ENCODE results near the gene LTA4H. TPM values are rescaled to one million over a fixed set of nuclear protein-coding genes. Genes with fewer than 3 reads are reported as not detected.

The LTA4H gene
- total RNA-seq, 1 donor from 2014 or later, result 27.6 TPM

- no peak for TF ChIP-seq CTCF (IDR thresholded peaks at IDR 0.05; ENCODE audit: partially characterized antibody, unreplicated experiment)
- H3K4me1 Mint-ChIP-seq (ENCODE audit: low read depth, unreplicated experiment), result peaks cover 4% of the 10 kb centered on the region
Observed at GRCh38 chr12:96060041-96060440, 24.7 kb upstream of the LTA4H start.

GRCh38 chr12:96057986-96058553, 22.7 kb upstream of the LTA4H start:
- peaks cover 2% of the 10 kb centered on the region for H3K4me1 Mint-ChIP-seq (ENCODE audit: low read depth, unreplicated experiment)
- peaks cover 3% of the 10 kb centered on the region for H3K27me3 Mint-ChIP-seq (ENCODE audit: unreplicated experiment)
- TF ChIP-seq CTCF (IDR thresholded peaks at IDR 0.05; ENCODE audit: partially characterized antibody, unreplicated experiment), result no peak
- H3K36me3 Mint-ChIP-seq (ENCODE audit: unreplicated experiment), result no peaks in the 10 kb centered on the region
- H3K27ac Mint-ChIP-seq (ENCODE audit: unreplicated experiment), result no peak overlapping the region
- no peak for DNase-seq
- H3K4me3 Mint-ChIP-seq (ENCODE audit: unreplicated experiment), result no peak overlapping the region
- H3K9me3 Mint-ChIP-seq (ENCODE audit: unreplicated experiment), result peaks cover 5% of the 10 kb centered on the region

More at GRCh38 chr12:96060041-96060440, 24.7 kb upstream of the LTA4H start:
- Mint-ChIP-seq H3K27me3 (ENCODE audit: unreplicated experiment) (peaks cover 3% of the 10 kb centered on the region), H3K9me3 (ENCODE audit: unreplicated experiment) (peaks cover 6% of the 10 kb centered on the region), H3K36me3 (ENCODE audit: unreplicated experiment) (no peaks in the 10 kb centered on the region), H3K4me3 (ENCODE audit: unreplicated experiment) (no peak overlapping the region), H3K27ac (ENCODE audit: unreplicated experiment) (no peak overlapping the region)
- no peak for DNase-seq

DNA sequence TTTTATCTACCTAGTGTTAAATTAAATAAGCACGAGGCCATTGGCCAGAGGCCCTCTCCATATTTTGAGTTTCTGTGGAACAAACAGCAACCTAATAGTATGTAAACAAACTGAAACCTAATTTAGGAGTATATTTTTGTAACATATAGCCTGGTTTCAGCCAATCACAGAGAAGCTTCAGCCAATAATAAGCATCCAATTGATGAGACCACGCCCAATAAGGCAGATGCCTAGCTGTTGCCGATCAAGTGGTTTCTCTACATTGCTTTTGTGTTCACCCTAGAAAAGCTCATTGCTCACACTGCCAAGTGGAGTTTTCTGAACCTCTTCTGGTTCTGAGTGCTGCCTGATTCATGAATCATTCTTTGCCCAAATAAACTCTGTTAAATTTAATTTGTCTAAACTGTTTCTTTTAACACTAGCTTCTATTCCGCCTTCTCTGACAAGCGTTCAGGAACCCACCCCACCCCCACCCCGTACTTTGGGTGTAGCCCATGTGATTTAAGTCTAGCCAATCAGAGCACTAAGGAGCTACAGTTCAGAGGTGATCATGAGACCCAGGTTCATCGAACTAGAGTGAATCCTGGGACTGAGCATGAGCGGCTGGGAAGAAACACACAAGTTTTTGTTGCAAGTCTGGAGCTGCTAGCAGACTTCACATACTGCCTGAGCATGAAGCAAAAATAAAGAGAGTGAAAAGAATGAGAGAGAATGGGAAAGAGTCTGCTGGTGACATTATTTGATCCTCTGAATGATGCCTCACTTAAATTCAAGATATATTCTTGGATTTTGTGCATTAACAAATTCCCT, 21.5 kb upstream of the LTA4H start:
- Mint-ChIP-seq H3K9me3 (ENCODE audit: unreplicated experiment) (peaks cover 2% of the 10 kb centered on the region), H3K4me1 (ENCODE audit: low read depth, unreplicated experiment) (no peaks in the 10 kb centered on the region), H3K27ac (ENCODE audit: unreplicated experiment) (no peak overlapping the region), H3K36me3 (ENCODE audit: unreplicated experiment) (no peaks in the 10 kb centered on the region), H3K4me3 (ENCODE audit: unreplicated experiment) (no peak overlapping the region), H3K27me3 (ENCODE audit: unreplicated experiment) (peaks cover 3% of the 10 kb centered on the region)
- DNase-seq, result no peak
- TF ChIP-seq CTCF (IDR thresholded peaks at IDR 0.05; ENCODE audit: partially characterized antibody, unreplicated experiment), result no peak

DNA sequence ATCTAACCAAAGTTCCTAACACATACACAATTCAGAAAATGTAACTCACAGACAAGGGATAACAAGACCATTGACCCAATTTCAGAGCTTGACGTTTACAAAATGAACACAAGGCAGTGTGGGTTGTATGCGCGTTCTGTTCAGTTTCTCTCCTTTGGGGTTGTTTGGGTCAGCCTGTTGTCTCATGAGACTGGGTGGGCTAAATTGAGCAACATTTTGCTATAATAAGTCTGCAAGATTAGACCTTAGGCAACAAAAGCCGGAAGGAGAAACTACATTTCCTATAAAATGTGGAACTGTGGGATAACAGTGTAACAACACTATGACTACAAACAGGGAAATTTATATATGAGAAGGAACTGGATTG, 18.8 kb upstream of the LTA4H start:
- no peak for TF ChIP-seq CTCF (IDR thresholded peaks at IDR 0.05; ENCODE audit: partially characterized antibody, unreplicated experiment)
- H3K36me3 Mint-ChIP-seq (ENCODE audit: unreplicated experiment), result no peaks in the 10 kb centered on the region

More for the DNA sequence above, 18.8 kb upstream of the LTA4H start:
- Mint-ChIP-seq H3K4me1 (ENCODE audit: low read depth, unreplicated experiment) (no peaks in the 10 kb centered on the region), H3K9me3 (ENCODE audit: unreplicated experiment) (peaks cover 2% of the 10 kb centered on the region), H3K27ac (ENCODE audit: unreplicated experiment) (no peak overlapping the region), H3K27me3 (ENCODE audit: unreplicated experiment) (peaks cover 1% of the 10 kb centered on the region), H3K4me3 (ENCODE audit: unreplicated experiment) (no peak overlapping the region)
- DNase-seq, result no peak
